Endothelial cell of umbilical vein (primary cell): ENCODE results near the gene GIMAP2. TPM values are rescaled to one million over a fixed set of nuclear protein-coding genes. Genes with fewer than 3 reads are reported as not detected.
"Not testable (repeated sequence)": the region's sequence is repeated elsewhere in the genome, so short reads cannot be mapped to it uniquely, and the experiment has no call there.

Experiments used
- BruUV-seq: library from RNA; stranded (reverse); fragments of 400-500 nt; replicated peaks from 2 replicates; lab custom pipeline; 2021; lab: Mats Ljungman, UMichigan
- CTCF ChIA-PET: fragments of 300-600, 350-600 bp; sonication (Branson Sonifier 250); formaldehyde crosslinking; loops from one replicate; lab custom pipeline; 2021; ENCODE audit warnings: antibody characterized with exemption, inconsistent platforms; lab: Charles Lee
- POLR2A ChIA-PET: fragments of 300-600, 350-600 bp; sonication (Branson Sonifier 250); formaldehyde crosslinking; loops from one replicate; lab custom pipeline; 2021; ENCODE audit warnings: antibody characterized with exemption, inconsistent platforms; lab: Charles Lee
- DNase-seq: peaks from one replicate; pipeline ENCODE4 v3.0.0-alpha.2; 2011; ENCODE audit warnings: low read depth, low spot score
- FAIRE-seq: peaks from 2 replicates; lab custom pipeline; 2011; peaks lifted over from hg19 to GRCh38; lab: Jason Lieb, UNC
- H2AFZ ChIP-seq: 2 replicates; pipeline ENCODE4 v1.6.0; 2012; ENCODE audit warnings: low read depth, low read length, control low read depth, inconsistent platforms
- H3K27ac ChIP-seq: 2 replicates; pipeline ENCODE4 v1.5.1; 2011; ENCODE audit warnings: low read depth, mild to moderate bottlenecking, control low read depth, low read length, moderate library complexity; ENCODE audit not compliant: insufficient read depth
- H3K27me3 ChIP-seq, 2 experiments: 2 replicates each; pipeline versions ENCODE4 v1.6.0 to v1.6.1; 2011; ENCODE audit warnings: low read length in 2 of 2, mixed read lengths in 1 of 2; ENCODE audit not compliant: control insufficient read depth in 2 of 2, insufficient read depth in 2 of 2
- H3K36me3 ChIP-seq, 2 experiments: 2 replicates in 1 of 2; 3 replicates in 1 of 2; pipeline ENCODE4 v1.5.1; 2011; ENCODE audit warnings: low read length in 2 of 2, mild to moderate bottlenecking in 1 of 2, moderate library complexity in 1 of 2; ENCODE audit not compliant: control insufficient read depth in 2 of 2, insufficient read depth in 2 of 2; ENCODE audit errors: extremely low read depth in 1 of 2
- H3K4me1 ChIP-seq: 3 replicates; pipeline ENCODE4 v1.5.1; 2011; ENCODE audit warnings: mild to moderate bottlenecking, low read length; ENCODE audit not compliant: control insufficient read depth, insufficient read depth; ENCODE audit errors: extremely low read depth
- H3K4me2 ChIP-seq: 2 replicates; pipeline ENCODE4 v1.6.1; 2011; ENCODE audit warnings: low read length, control low read depth, mixed read lengths; ENCODE audit not compliant: insufficient read depth
- H3K4me3 ChIP-seq, 3 experiments: fragments of 200-600 bp in 1 of 3; sonication (generic), shearing (Covaris generic) in 1 of 3; replicated peaks in 1 of 3; 2 replicates each; pipeline ENCODE4 v1.5.1; 2011 to 2016; ENCODE audit warnings: control low read depth in 3 of 3, low read length in 3 of 3, mild to moderate bottlenecking in 2 of 3, inconsistent platforms in 1 of 3, low read depth in 1 of 3, moderate library complexity in 1 of 3; ENCODE audit not compliant: insufficient read depth in 1 of 3
- H3K79me2 ChIP-seq: 2 replicates; pipeline ENCODE4 v1.6.0; 2012; ENCODE audit warnings: low read length, inconsistent platforms; ENCODE audit not compliant: control insufficient read depth, insufficient read depth
- H3K9ac ChIP-seq: replicated peaks from 2 replicates; pipeline ENCODE3; 2011; ENCODE audit warnings: low read length, control low read depth; ENCODE audit not compliant: insufficient read depth; ENCODE audit errors: extremely low read depth
- H3K9me1 ChIP-seq: replicated peaks from 3 replicates; pipeline ENCODE4 v1.6.0; 2011; ENCODE audit warnings: mild to moderate bottlenecking, low read length; ENCODE audit not compliant: control insufficient read depth, insufficient read depth; ENCODE audit errors: extremely low read depth
- H3K9me3 ChIP-seq: replicated peaks from 2 replicates; pipeline ENCODE4 v1.5.1; 2012; ENCODE audit warnings: low read length, inconsistent platforms; ENCODE audit not compliant: control insufficient read depth, insufficient read depth
- H4K20me1 ChIP-seq: replicated peaks from 2 replicates; pipeline ENCODE3; 2011; ENCODE audit warnings: mild to moderate bottlenecking, low read length; ENCODE audit not compliant: control insufficient read depth, insufficient read depth; ENCODE audit errors: extremely low read depth
- EZH2 ChIP-seq: IDR thresholded peaks from 2 replicates; pipeline ENCODE4 v1.6.1; 2012; ENCODE audit warnings: borderline replicate concordance, low read depth, mild to moderate bottlenecking, moderate library complexity, low read length, inconsistent platforms; ENCODE audit not compliant: severe bottlenecking
- FOS ChIP-seq: IDR thresholded peaks from 2 replicates; pipeline ENCODE4 v1.6.1; 2011; ENCODE audit warnings: mild to moderate bottlenecking, low read length, moderate library complexity, borderline replicate concordance; ENCODE audit not compliant: insufficient read depth
- GATA2 ChIP-seq: IDR thresholded peaks from 2 replicates; pipeline ENCODE4 v1.7.0; 2011; ENCODE audit warnings: low read depth, mild to moderate bottlenecking, moderate library complexity, mixed read lengths, low read length; ENCODE audit not compliant: insufficient read length, insufficient read depth
- JUN ChIP-seq: IDR thresholded peaks from 2 replicates; pipeline ENCODE4 v1.6.1; 2011; ENCODE audit warnings: borderline replicate concordance, low read depth; ENCODE audit not compliant: insufficient read length, insufficient read depth
- MYC ChIP-seq: IDR thresholded peaks from one replicate; pipeline ENCODE4 v1.6.1; 2011; ENCODE audit warnings: mild to moderate bottlenecking, low read depth, low read length
- POLR2A ChIP-seq: IDR thresholded peaks from 2 replicates; pipeline ENCODE4 v1.6.1; 2012; ENCODE audit warnings: low read depth, mild to moderate bottlenecking, control low read depth, low read length
- POLR2AphosphoS5 ChIP-seq: IDR thresholded peaks from 2 replicates; pipeline ENCODE4 v1.6.1; 2012; ENCODE audit warnings: low read depth, mild to moderate bottlenecking, control low read depth, low read length, moderate library complexity; ENCODE audit not compliant: insufficient read depth
- dilution Hi-C: fragments of 300-500 bp; cut with MboI; formaldehyde crosslinking; loops from one replicate; pipeline ENCODE4 v1.15.0; 2019; ENCODE audit warnings: low sequenced_read_pairs; ENCODE audit not compliant: extremely low pct_ligation_motif_present
- intact Hi-C: fragments of 100-400 bp; cut with micrococcal nuclease; formaldehyde crosslinking; loops from one replicate; pipeline ENCODE4 v1.10.0; 2022
- polyA plus RNA-seq, 4 experiments: library from polyadenylated mRNA; depleted of rRNA in 3 of 4; stranded (reverse) in 3 of 4; unstranded in 1 of 4; fragments of >200 nt; gene quantifications; 2 replicates each; pipeline versions ENCODE4 v1.2.1 to v1.2.3, GENCODE V29; 2011 to 2012; ENCODE audit warnings: missing spikeins in 1 of 4
- total RNA-seq: library from RNA; stranded (reverse); gene quantifications from 2 replicates; pipeline ENCODE4 v1.2.3, GENCODE V29; 2021
- TF ChIP-seq, protein P1 (sequence below): IDR thresholded peaks from 2 replicates; pipeline ENCODE4 v1.6.1; 2011; ENCODE audit not compliant: insufficient read depth, insufficient read length
- TF ChIP-seq, protein P2 (sequence below), 2 donors: IDR thresholded peaks; 1 replicate in 1 of 2; 2 replicates in 1 of 2; pipeline ENCODE4 v1.5.1; 2011; ENCODE audit warnings: low read length in 2 of 2, mild to moderate bottlenecking in 2 of 2, moderate library complexity in 2 of 2, control low read depth in 1 of 2, inconsistent platforms in 1 of 2, low read depth in 1 of 2; ENCODE audit not compliant: insufficient read depth in 1 of 2; ENCODE audit errors: extremely low read depth in 1 of 2

Gene GIMAP2
- total and polyA plus RNA-seq, 2 donors (not counting 3 experiments of a cell fraction or from before 2014, with no cell fraction given): 21.3 to 27.9 TPM

DNA sequence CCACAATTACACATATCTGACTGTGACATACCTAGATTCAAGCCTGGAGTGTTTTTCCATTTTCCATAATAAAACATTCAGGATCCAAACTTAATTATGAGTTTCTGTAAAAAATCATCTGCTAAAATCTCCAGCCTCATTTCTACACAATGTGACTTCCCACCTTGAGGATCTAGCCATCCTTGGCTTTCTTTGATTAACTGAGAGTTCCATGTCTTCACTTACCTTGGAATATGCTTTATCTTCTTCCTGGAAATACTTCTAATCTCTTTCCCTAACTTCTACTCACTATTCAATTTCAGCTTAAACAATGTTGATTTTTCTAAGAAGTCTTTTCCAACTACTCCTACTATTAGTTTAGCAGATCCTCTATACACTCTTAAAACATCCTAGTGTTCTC, 16.5 kb upstream of the GIMAP2 start:
- no TSS peak for BruUV-seq
- CTCF ChIA-PET: no interaction called here

DNA sequence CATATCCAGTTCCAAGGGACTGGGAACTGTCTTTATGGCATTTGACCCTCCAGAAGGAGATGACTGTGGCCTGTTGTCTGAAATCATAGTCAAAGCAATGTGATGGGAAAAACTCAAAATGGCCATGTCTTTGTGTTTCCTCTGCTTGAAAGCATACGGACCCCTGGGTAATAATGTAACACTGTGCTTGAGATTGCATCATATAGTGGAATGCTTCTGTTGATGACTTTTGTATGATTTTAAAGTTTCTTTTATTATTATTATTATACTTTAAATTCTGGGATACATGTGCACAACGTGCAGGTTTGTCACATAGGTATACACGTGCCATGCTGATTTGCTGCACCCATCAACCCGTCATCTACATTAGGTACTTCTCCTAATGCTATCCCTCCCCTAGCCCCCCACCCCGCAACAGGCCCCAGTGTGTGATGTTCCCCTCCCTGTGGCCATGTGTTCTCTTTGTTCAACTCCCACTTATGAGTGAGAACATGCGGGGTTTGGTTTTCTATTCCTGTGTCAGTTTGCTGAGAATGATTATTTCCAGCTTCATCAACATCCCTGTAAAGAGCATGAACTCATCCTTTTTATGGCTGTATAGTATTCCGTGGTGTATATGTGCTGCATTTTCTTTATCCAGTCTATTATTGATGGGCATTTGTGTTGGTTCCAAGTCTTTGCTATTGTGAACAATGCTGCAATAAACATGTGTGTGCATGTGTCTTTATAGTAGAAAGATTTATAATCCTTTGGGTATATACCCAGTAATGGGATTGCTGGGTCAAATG, 13.5 kb upstream of the GIMAP2 start:
- H3K36me3 ChIP-seq, POLR2A ChIA-PET, DNase-seq, H3K9ac ChIP-seq, H3K4me3 ChIP-seq, BruUV-seq, FAIRE-seq, H3K79me2 ChIP-seq, H4K20me1 ChIP-seq, H3K9me1 ChIP-seq, CTCF ChIA-PET, H3K4me2 ChIP-seq, H3K27me3 ChIP-seq, intact Hi-C loops, H3K27ac ChIP-seq, H3K9me3 ChIP-seq, H2AFZ ChIP-seq, dilution Hi-C loops: not testable (repeated sequence)
- H3K4me1 ChIP-seq: peaks cover 15% of the 10 kb centered on the region

More for the DNA sequence above, 16.5 kb upstream of the GIMAP2 start:
- H3K9me3 ChIP-seq: no peaks in the 10 kb centered on the region
- dilution Hi-C loops: no loop called here
- no peak overlapping the region for H2AFZ ChIP-seq
- H3K27ac ChIP-seq: no peak overlapping the region
- no peak overlapping the region for H3K4me3 ChIP-seq
- H3K27me3 ChIP-seq: no peaks in the 10 kb centered on the region
- H4K20me1 ChIP-seq: no peaks in the 10 kb centered on the region
- no peaks in the 10 kb centered on the region for H3K36me3 ChIP-seq
- H3K9me1 ChIP-seq: no peaks in the 10 kb centered on the region
- H3K9ac ChIP-seq: no peak overlapping the region
- no peak overlapping the region for H3K4me2 ChIP-seq
- POLR2A ChIA-PET: no interaction called here
- TF ChIP-seq GATA2: no peak
- TF ChIP-seq POLR2A: no peak
- TF ChIP-seq POLR2AphosphoS5: no peak
- TF ChIP-seq, protein P1, sequence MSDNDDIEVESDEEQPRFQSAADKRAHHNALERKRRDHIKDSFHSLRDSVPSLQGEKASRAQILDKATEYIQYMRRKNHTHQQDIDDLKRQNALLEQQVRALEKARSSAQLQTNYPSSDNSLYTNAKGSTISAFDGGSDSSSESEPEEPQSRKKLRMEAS: no peak
- no peak for TF ChIP-seq EZH2
- no peak for TF ChIP-seq JUN
- TF ChIP-seq MYC: no peak
- TF ChIP-seq FOS: no peak
- TF ChIP-seq, protein P2, sequence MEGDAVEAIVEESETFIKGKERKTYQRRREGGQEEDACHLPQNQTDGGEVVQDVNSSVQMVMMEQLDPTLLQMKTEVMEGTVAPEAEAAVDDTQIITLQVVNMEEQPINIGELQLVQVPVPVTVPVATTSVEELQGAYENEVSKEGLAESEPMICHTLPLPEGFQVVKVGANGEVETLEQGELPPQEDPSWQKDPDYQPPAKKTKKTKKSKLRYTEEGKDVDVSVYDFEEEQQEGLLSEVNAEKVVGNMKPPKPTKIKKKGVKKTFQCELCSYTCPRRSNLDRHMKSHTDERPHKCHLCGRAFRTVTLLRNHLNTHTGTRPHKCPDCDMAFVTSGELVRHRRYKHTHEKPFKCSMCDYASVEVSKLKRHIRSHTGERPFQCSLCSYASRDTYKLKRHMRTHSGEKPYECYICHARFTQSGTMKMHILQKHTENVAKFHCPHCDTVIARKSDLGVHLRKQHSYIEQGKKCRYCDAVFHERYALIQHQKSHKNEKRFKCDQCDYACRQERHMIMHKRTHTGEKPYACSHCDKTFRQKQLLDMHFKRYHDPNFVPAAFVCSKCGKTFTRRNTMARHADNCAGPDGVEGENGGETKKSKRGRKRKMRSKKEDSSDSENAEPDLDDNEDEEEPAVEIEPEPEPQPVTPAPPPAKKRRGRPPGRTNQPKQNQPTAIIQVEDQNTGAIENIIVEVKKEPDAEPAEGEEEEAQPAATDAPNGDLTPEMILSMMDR (IDR thresholded peaks at IDR 0.05; ENCODE audit: extremely low read depth in 1 of 2, insufficient read depth in 1 of 2, low read depth in 1 of 2, low read length in 2 of 2): no peak
- no peaks in the 10 kb centered on the region for H3K79me2 ChIP-seq
- FAIRE-seq (no peak), DNase-seq (no peak)
- intact Hi-C loops: no loop called here
- no peaks in the 10 kb centered on the region for H3K4me1 ChIP-seq
